Neural cell (in vitro differentiated cells): ENCODE results near the gene ASIC4. TPM values are rescaled to one million over a fixed set of nuclear protein-coding genes. Genes with fewer than 3 reads are reported as not detected.

Experiments used
- H2AFZ ChIP-seq: fragments of 200-600, 300-800 bp; sonication (generic), shearing (Covaris generic); 2 replicates; pipeline ENCODE4 v1.6.0; 2014; ENCODE audit warnings: low read depth, mild to moderate bottlenecking, antibody characterized with exemption, low read length, moderate library complexity
- H3F3A ChIP-seq: fragments of 200-600 bp; shearing (Covaris generic); 2 replicates; pipeline ENCODE4 v1.6.1; 2016; ENCODE audit warnings: mild to moderate bottlenecking, moderate library complexity, mixed read lengths, antibody characterized with exemption, low read length; ENCODE audit not compliant: insufficient read depth, poor library complexity, severe bottlenecking
- H3K27ac ChIP-seq: fragments of 200-600, 300-800 bp; sonication (generic), shearing (Covaris generic); 2 replicates; pipeline ENCODE4 v1.5.1; 2014; ENCODE audit warnings: mild to moderate bottlenecking, low read length, moderate library complexity
- H3K27me3 ChIP-seq: fragments of 300-800, 200-600 bp; sonication (generic), shearing (Covaris generic); 2 replicates; pipeline ENCODE4 v1.6.0; 2014; ENCODE audit warnings: mild to moderate bottlenecking, low read depth, low read length, moderate library complexity; ENCODE audit not compliant: insufficient read depth
- H3K36me3 ChIP-seq: fragments of 300-800, 200-600 bp; sonication (generic), shearing (Covaris generic); 2 replicates; pipeline ENCODE4 v1.5.1; 2014; ENCODE audit warnings: mild to moderate bottlenecking, antibody characterized with exemption, low read length, moderate library complexity; ENCODE audit not compliant: insufficient read depth
- H3K4me2 ChIP-seq: fragments of 300-800, 200-600 bp; sonication (generic), shearing (Covaris generic); 2 replicates; pipeline ENCODE4 v1.6.0; 2014; ENCODE audit warnings: mild to moderate bottlenecking, low read length
- H3K4me3 ChIP-seq: fragments of 300-800, 200-600 bp; sonication (generic), shearing (Covaris generic); 2 replicates; pipeline ENCODE4 v1.5.1; 2014; ENCODE audit warnings: mild to moderate bottlenecking, low read length, moderate library complexity
- H3K79me2 ChIP-seq: fragments of 200-600 bp; shearing (Covaris generic); replicated peaks from 2 replicates; pipeline ENCODE4 v1.6.0; 2014; ENCODE audit warnings: mild to moderate bottlenecking, low read length, moderate library complexity; ENCODE audit not compliant: insufficient read depth
- H3K9ac ChIP-seq: fragments of 300-800, 200-600 bp; sonication (generic), shearing (Covaris generic); 2 replicates; pipeline ENCODE4 v1.6.1; 2016; ENCODE audit warnings: mild to moderate bottlenecking, low read length, mixed read lengths
- H3K9me2 ChIP-seq: fragments of 200-600 bp; shearing (Covaris generic); 2 replicates; pipeline ENCODE4 v1.6.1; 2016; ENCODE audit warnings: mild to moderate bottlenecking, low read length, mixed read lengths; ENCODE audit not compliant: insufficient read depth
- H3K9me3 ChIP-seq: fragments of 200-600, 300-800 bp; sonication (generic), shearing (Covaris generic); 2 replicates; pipeline ENCODE4 v1.6.1; 2016; ENCODE audit warnings: mild to moderate bottlenecking, mixed run types, low read length, moderate library complexity, mixed read lengths
- H4K20me1 ChIP-seq: fragments of 200-600 bp; shearing (Covaris generic); 2 replicates; pipeline ENCODE4 v1.6.1; 2016; ENCODE audit warnings: mild to moderate bottlenecking, mixed run types; ENCODE audit not compliant: insufficient read depth
- CTCF ChIP-seq: fragments of 450-650 bp; IDR thresholded peaks from 2 replicates; pipeline ENCODE4 v1.5.1; 2014; ENCODE audit warnings: antibody characterized with exemption, mild to moderate bottlenecking, moderate library complexity; ENCODE audit not compliant: poor library complexity, severe bottlenecking
- EP300 ChIP-seq: fragments of 450-650 bp; conservative IDR thresholded peaks from 2 replicates; pipeline ENCODE4 v1.6.1; 2014; ENCODE audit warnings: antibody characterized with exemption, mild to moderate bottlenecking, moderate library complexity; ENCODE audit not compliant: poor library complexity, severe bottlenecking
- EZH2 ChIP-seq: fragments of 200-600, 300-800 bp; shearing (Covaris generic), sonication (generic); IDR thresholded peaks from 2 replicates; pipeline ENCODE4 v1.6.1; 2014; ENCODE audit warnings: antibody characterized with exemption, low read length, borderline replicate concordance, mild to moderate bottlenecking; ENCODE audit not compliant: insufficient read depth, poor library complexity, severe bottlenecking
- MXI1 ChIP-seq: fragments of 450-650 bp; conservative IDR thresholded peaks from 2 replicates; pipeline ENCODE4 v1.6.1; 2014; ENCODE audit warnings: antibody characterized with exemption, mild to moderate bottlenecking; ENCODE audit not compliant: poor library complexity, severe bottlenecking
- POLR2AphosphoS5 ChIP-seq: IDR thresholded peaks from 2 replicates; pipeline ENCODE4 v1.6.1; 2012
- RAD21 ChIP-seq: fragments of 450-650 bp; conservative IDR thresholded peaks from 2 replicates; pipeline ENCODE4 v1.6.1; 2014; ENCODE audit warnings: antibody characterized with exemption, mild to moderate bottlenecking, moderate library complexity
- REST ChIP-seq: IDR thresholded peaks from 2 replicates; pipeline ENCODE4 v1.6.1; 2012; ENCODE audit warnings: borderline replicate concordance
- SMC3 ChIP-seq: fragments of 450-650 bp; conservative IDR thresholded peaks from 2 replicates; pipeline ENCODE4 v1.6.1; 2014; ENCODE audit warnings: antibody characterized with exemption, mild to moderate bottlenecking, moderate library complexity; ENCODE audit not compliant: poor library complexity
- TAF1 ChIP-seq: IDR thresholded peaks from 2 replicates; pipeline ENCODE4 v1.6.1; 2012; ENCODE audit warnings: low read depth
- polyA plus RNA-seq: library from polyadenylated mRNA; depleted of rRNA; stranded (reverse); fragments of >200 nt; gene quantifications from 2 replicates; pipeline ENCODE4 v1.2.3, GENCODE V29; 2014

Gene ASIC4
- polyA plus RNA-seq, 1 donor from 2014 or later, result 2.7 TPM

- Histone ChIP-seq H3K4me2 (no peak overlapping the region), H3K9me3 (no peaks in the 10 kb centered on the region), H3K9ac (no peak overlapping the region), H3K4me3 (peak overlapping the region; percentile 69), H4K20me1 (no peaks in the 10 kb centered on the region), H2AFZ (no peak overlapping the region), H3K27me3 (no peaks in the 10 kb centered on the region), H3K36me3 (no peaks in the 10 kb centered on the region), H3K27ac (no peak overlapping the region), H3K79me2 (peaks cover 5% of the 10 kb centered on the region), H3K9me2 (no peaks in the 10 kb centered on the region), H3F3A (no peaks in the 10 kb centered on the region)
- TF ChIP-seq POLR2AphosphoS5, result no peak
- no peak for TF ChIP-seq SMC3
- TF ChIP-seq CTCF, result no peak
- TF ChIP-seq MXI1, result no peak
- TF ChIP-seq EP300, result no peak
- no peak for TF ChIP-seq REST
- no peak for TF ChIP-seq RAD21
- TF ChIP-seq TAF1, result no peak
- TF ChIP-seq EZH2, result no peak
Observed at GRCh38 chr2:219569635-219570034, 55.4 kb downstream of the ASIC4 start.

- Histone ChIP-seq H3K4me3 (peak overlapping the region; percentile 69), H3K27ac (no peak overlapping the region), H3K9me3 (no peaks in the 10 kb centered on the region), H3K79me2 (peaks cover 5% of the 10 kb centered on the region), H2AFZ (no peak overlapping the region), H3K9me2 (no peaks in the 10 kb centered on the region), H3K27me3 (no peaks in the 10 kb centered on the region), H3K9ac (peak overlapping the region; percentile 77), H3K4me2 (no peak overlapping the region), H4K20me1 (no peaks in the 10 kb centered on the region), H3K36me3 (no peaks in the 10 kb centered on the region), H3F3A (no peaks in the 10 kb centered on the region)
- TF ChIP-seq EP300 (no peak), REST (no peak), TAF1 (peak; percentile 32), SMC3 (peak; percentile 21), RAD21 (peak; percentile 18), MXI1 (peak; percentile 30), CTCF (peak; percentile 37), EZH2 (no peak), POLR2AphosphoS5 (peak; percentile 61)
Observed at GRCh38 chr2:219570194-219570923, 56.1 kb downstream of the ASIC4 start.
